GM19452 (cell line): ENCODE data around the gene CFAP107.
"Not testable (repeated sequence)": the region's sequence is repeated elsewhere in the genome, so short reads cannot be mapped to it uniquely, and the experiment has no call there.

Source experiments
- ATAC-seq: cut with Tn5 transposase; IDR thresholded peaks from one replicate; pipeline ENCODE4 v1.9.1; 2021; ENCODE audit not compliant: unreplicated experiment

The CFAP107 gene

GRCh38 chr1:12745992-12746323, at the start of gene CFAP107:
Gene CFAP107 (plus strand): TSS chr1:12746200. CDS start chr1:12746431, 231 bp downstream.
- no peak for ATAC-seq

- no peak for ATAC-seq
Measured at GRCh38 chr1:12696658-12697057, 49.3 kb upstream of the CFAP107 start.

- no peak for ATAC-seq
Measured at GRCh38 chr1:12697397-12697796, 48.6 kb upstream of the CFAP107 start.

- no peak for ATAC-seq
Measured at GRCh38 chr1:12703821-12704451, 42.1 kb upstream of the CFAP107 start.

- no peak for ATAC-seq
Measured at GRCh38 chr1:12706061-12706460, 39.9 kb upstream of the CFAP107 start.

- ATAC-seq = no peak
Measured at GRCh38 chr1:12708396-12709090, 37.5 kb upstream of the CFAP107 start.

GRCh38 chr1:12709091-12709491, 36.9 kb upstream of the CFAP107 start:
- ATAC-seq = no peak

GRCh38 chr1:12709696-12710095, 36.3 kb upstream of the CFAP107 start:
- no peak for ATAC-seq

GRCh38 chr1:12711536-12711935, 34.5 kb upstream of the CFAP107 start:
- no peak for ATAC-seq

- no peak for ATAC-seq
Measured at GRCh38 chr1:12712076-12712475, 33.9 kb upstream of the CFAP107 start.

GRCh38 chr1:12712929-12713328, 33.1 kb upstream of the CFAP107 start:
- ATAC-seq = no peak

GRCh38 chr1:12713651-12714050, 32.3 kb upstream of the CFAP107 start:
- ATAC-seq = not testable (repeated sequence)

GRCh38 chr1:12714710-12715475, 31.1 kb upstream of the CFAP107 start:
- ATAC-seq = no peak

- no peak for ATAC-seq
Measured at GRCh38 chr1:12715896-12716437, 30.0 kb upstream of the CFAP107 start, which contains the start of gene AADACL3. Gene AADACL3 (plus strand): TSS chr1:12716110. CDS start chr1:12716177, 67 bp downstream.

GRCh38 chr1:12717301-12717838, 28.6 kb upstream of the CFAP107 start:
- ATAC-seq = no peak

- no peak for ATAC-seq
Measured at GRCh38 chr1:12722626-12723025, 23.4 kb upstream of the CFAP107 start.

GRCh38 chr1:12728391-12728790, 17.6 kb upstream of the CFAP107 start:
- ATAC-seq = no peak

- ATAC-seq = no peak
Measured at GRCh38 chr1:12730156-12730555, 15.8 kb upstream of the CFAP107 start.

- ATAC-seq = not testable (repeated sequence)
Measured at GRCh38 chr1:12731084-12731483, 14.9 kb upstream of the CFAP107 start.

- no peak for ATAC-seq
Measured at GRCh38 chr1:12734651-12735050, 11.3 kb upstream of the CFAP107 start.

GRCh38 chr1:12738934-12739333, 7.1 kb upstream of the CFAP107 start:
- ATAC-seq = no peak
